GM08714 (cell line): ENCODE results near the gene AGBL3.

Experiments used
- H3K4me3 ChIP-seq: fragments of 200-500 bp; sonication (Bioruptor generic); 2 replicates; pipeline ENCODE4 v1.5.1; 2014; ENCODE audit warnings: mild to moderate bottlenecking, low read length, inconsistent platforms
- ZNF274 ChIP-seq: IDR thresholded peaks from 2 replicates; pipeline ENCODE4 v1.6.1; 2012; ENCODE audit warnings: mild to moderate bottlenecking, low read depth, low read length

The AGBL3 gene

GRCh38 chr7:135159359-135160085, 173.2 kb downstream of the AGBL3 start:
- no peak overlapping the region for H3K4me3 ChIP-seq

GRCh38 chr7:135160098-135160857, 174.0 kb downstream of the AGBL3 start:
- peak overlapping the region; percentile 25; the same call in 1 of the 2 replicates for H3K4me3 ChIP-seq

More at GRCh38 chr7:135159359-135160085, 173.2 kb downstream of the AGBL3 start:
- TF ChIP-seq ZNF274: no peak

GRCh38 chr7:135160858-135161653, 174.7 kb downstream of the AGBL3 start:
- H3K4me3 ChIP-seq: peak overlapping the region; percentile 25; the same call in 1 of the 2 replicates

More at GRCh38 chr7:135160098-135160857, 174.0 kb downstream of the AGBL3 start:
- no peak for TF ChIP-seq ZNF274

GRCh38 chr7:135161669-135162068, 175.4 kb downstream of the AGBL3 start:
- no peak for TF ChIP-seq ZNF274
- H3K4me3 ChIP-seq: no peak overlapping the region

More at GRCh38 chr7:135160858-135161653, 174.7 kb downstream of the AGBL3 start:
- TF ChIP-seq ZNF274: no peak

GRCh38 chr7:135162382-135163001, 176.2 kb downstream of the AGBL3 start:
- TF ChIP-seq ZNF274: no peak
- H3K4me3 ChIP-seq: no peak overlapping the region

GRCh38 chr7:135164357-135165061, 178.2 kb downstream of the AGBL3 start:
- TF ChIP-seq ZNF274: no peak

GRCh38 chr7:135165862-135166261, 179.6 kb downstream of the AGBL3 start:
- no peak for TF ChIP-seq ZNF274
- H3K4me3 ChIP-seq: no peak overlapping the region

More at GRCh38 chr7:135164357-135165061, 178.2 kb downstream of the AGBL3 start:
- H3K4me3 ChIP-seq: no peak overlapping the region

- TF ChIP-seq ZNF274: no peak
- no peak overlapping the region; the same call in 1 of the 2 replicates for H3K4me3 ChIP-seq
Measured at GRCh38 chr7:135166338-135166990, 180.2 kb downstream of the AGBL3 start.

GRCh38 chr7:135167365-135167917, 181.1 kb downstream of the AGBL3 start:
- no peak for TF ChIP-seq ZNF274
- peak overlapping the region; percentile 20; the same call in 1 of the 2 replicates for H3K4me3 ChIP-seq

GRCh38 chr7:135168001-135168400, 181.7 kb downstream of the AGBL3 start:
- H3K4me3 ChIP-seq: peak overlapping the region; percentile 90; the same call in 1 of the 2 replicates
- no peak for TF ChIP-seq ZNF274

- peak overlapping the region; percentile 90; the same call in 1 of the 2 replicates for H3K4me3 ChIP-seq
- TF ChIP-seq ZNF274: no peak
Measured at GRCh38 chr7:135168489-135169140, 182.3 kb downstream of the AGBL3 start.
